GM23338 (cell line): ENCODE results near the gene DCAF17. TPM values are rescaled to one million over a fixed set of nuclear protein-coding genes. Genes with fewer than 3 reads are reported as not detected.

Source experiments
- ATAC-seq: fragments of 200-7000 bp; cut with Tn5 transposase; 3 replicates; pipeline ENCODE4 v1.9.1; 2020
- DNase-seq: peaks from one replicate; pipeline ENCODE4 v3.0.0-alpha.2; 2015; ENCODE audit warnings: low spot score
- H2AFZ ChIP-seq: fragments of 200-600 bp; sonication (generic); 2 replicates; pipeline ENCODE4 v1.8.0; 2016; ENCODE audit warnings: antibody characterized with exemption, mild to moderate bottlenecking, moderate library complexity
- H3F3A ChIP-seq: fragments of 200-600 bp; sonication (generic); replicated peaks from 2 replicates; pipeline ENCODE4 v1.8.0; 2017; ENCODE audit warnings: antibody characterized with exemption, mixed run types, low read depth
- H3K27ac ChIP-seq: fragments of 200-600 bp; sonication (generic); 2 replicates; pipeline ENCODE4 v1.6.1; 2016; ENCODE audit warnings: low read depth
- H3K27me3 ChIP-seq: fragments of 200-600 bp; sonication (generic); 2 replicates; pipeline ENCODE4 v1.8.0; 2016; ENCODE audit warnings: mild to moderate bottlenecking, mixed run types, moderate library complexity; ENCODE audit not compliant: insufficient read depth
- H3K36me3 ChIP-seq: fragments of 200-600 bp; sonication (generic); 2 replicates; pipeline ENCODE4 v1.8.0; 2016; ENCODE audit warnings: mild to moderate bottlenecking; ENCODE audit not compliant: insufficient read depth
- H3K4me1 ChIP-seq: fragments of 200-600 bp; sonication (generic); 2 replicates; pipeline ENCODE4 v1.8.0; 2016; ENCODE audit warnings: mild to moderate bottlenecking, moderate library complexity; ENCODE audit not compliant: insufficient read depth
- H3K4me2 ChIP-seq: fragments of 200-600 bp; sonication (generic); 2 replicates; pipeline ENCODE4 v1.7.1; 2017; ENCODE audit warnings: mixed run types
- H3K4me3 ChIP-seq: fragments of 200-600 bp; sonication (generic); 2 replicates; pipeline ENCODE4 v1.6.1; 2016; ENCODE audit warnings: mixed run types
- H3K79me2 ChIP-seq: fragments of 200-600 bp; sonication (generic); replicated peaks from 2 replicates; pipeline ENCODE4 v1.8.0; 2017; ENCODE audit warnings: mild to moderate bottlenecking; ENCODE audit not compliant: insufficient read depth
- H3K9me2 ChIP-seq: fragments of 200-600 bp; sonication (generic); 2 replicates; pipeline ENCODE4 v1.8.0; 2017; ENCODE audit not compliant: insufficient read depth
- H4K20me1 ChIP-seq: fragments of 200-600 bp; sonication (generic); replicated peaks from 2 replicates; pipeline ENCODE4 v1.8.0; 2017; ENCODE audit warnings: mild to moderate bottlenecking; ENCODE audit not compliant: insufficient read depth
- H3K27ac Mint-ChIP-seq: 2 replicates; pipeline ENCODE4 v1.8.0; 2020; ENCODE audit warnings: inconsistent platforms, mild to moderate bottlenecking, moderate library complexity, mixed read lengths
- H3K27me3 Mint-ChIP-seq: 3 replicates; pipeline ENCODE4 v1.8.0; 2022; ENCODE audit warnings: low read depth, mild to moderate bottlenecking, moderate library complexity, mixed read lengths, inconsistent platforms; ENCODE audit not compliant: insufficient read depth, poor library complexity
- H3K36me3 Mint-ChIP-seq: 3 replicates; pipeline ENCODE4 v1.8.0; 2021; ENCODE audit warnings: low read depth, mild to moderate bottlenecking, inconsistent platforms, moderate library complexity, mixed read lengths
- H3K4me1 Mint-ChIP-seq: 3 replicates; pipeline ENCODE4 v1.8.0; 2020; ENCODE audit warnings: mild to moderate bottlenecking, inconsistent platforms, mixed read lengths
- H3K4me3 Mint-ChIP-seq: 3 replicates; pipeline ENCODE4 v1.8.0; 2021; ENCODE audit warnings: moderate library complexity, mild to moderate bottlenecking, inconsistent platforms, mixed read lengths
- H3K9me3 Mint-ChIP-seq: 3 replicates; pipeline ENCODE4 v1.8.0; 2020; ENCODE audit warnings: moderate library complexity, mild to moderate bottlenecking, inconsistent platforms, mixed read lengths
- CREB1 ChIP-seq: fragments of 250-450 bp; sonication (Bioruptor Pico); IDR thresholded peaks from 2 replicates; pipeline ENCODE4 v1.5.0; 2020; ENCODE audit warnings: low read depth, mild to moderate bottlenecking, moderate library complexity
- EZH2 ChIP-seq: fragments of 200-600 bp; sonication (generic); IDR thresholded peaks from one replicate; pipeline ENCODE4 v1.8.0; 2017; ENCODE audit warnings: antibody characterized with exemption, mild to moderate bottlenecking, low read depth; ENCODE audit not compliant: unreplicated experiment
- EZH2phosphoT487 ChIP-seq: fragments of 200-600 bp; sonication (generic); IDR thresholded peaks from one replicate; pipeline ENCODE4 v1.8.1; 2018; ENCODE audit warnings: antibody characterized with exemption; ENCODE audit not compliant: unreplicated experiment
- JUNB ChIP-seq: IDR thresholded peaks from one replicate; pipeline ENCODE4 v1.6.1; 2016; ENCODE audit warnings: antibody characterized with exemption; ENCODE audit not compliant: unreplicated experiment
- NANOG ChIP-seq: IDR thresholded peaks from 2 replicates; pipeline ENCODE4 v1.6.1; 2016; ENCODE audit warnings: antibody characterized with exemption, borderline replicate concordance
- POLR2AphosphoS5 ChIP-seq: IDR thresholded peaks from 2 replicates; pipeline ENCODE4 v1.6.1; 2016; ENCODE audit warnings: antibody characterized with exemption, low read depth
- STAT1 ChIP-seq: IDR thresholded peaks from one replicate; pipeline ENCODE4 v1.6.1; 2016; ENCODE audit warnings: antibody characterized with exemption; ENCODE audit not compliant: unreplicated experiment
- ZNF114 ChIP-seq: fragments of 250-450 bp; sonication (Bioruptor Pico); IDR thresholded peaks from 2 replicates; pipeline ENCODE4 v1.5.0; 2020; ENCODE audit warnings: mild to moderate bottlenecking, moderate library complexity
- polyA plus RNA-seq: library from polyadenylated mRNA; unstranded; fragments of >200 nt; fragmentation: Nextera tagmentation; extraction: Ambion mirVana; gene quantifications from 2 replicates; pipeline ENCODE4 v1.2.1, GENCODE V29; 2016
- total RNA-seq: library from RNA; depleted of rRNA; stranded (reverse); fragments of >200 nt; shearing (Covaris generic); gene quantifications from 2 replicates; pipeline ENCODE4 v1.2.3, GENCODE V29; 2014
- TF ChIP-seq, protein P1 (sequence below): fragments of 250-450 bp; sonication (Bioruptor Pico); IDR thresholded peaks from 2 replicates; pipeline ENCODE4 v1.5.0; 2020; ENCODE audit warnings: mild to moderate bottlenecking, moderate library complexity
- TF ChIP-seq, protein P2 (sequence below): IDR thresholded peaks from 2 replicates; pipeline ENCODE4 v1.6.1; 2016; ENCODE audit warnings: antibody characterized with exemption
- TF ChIP-seq, protein P3 (sequence below), 2 experiments: fragments of 200-600 bp in 1 of 2; sonication (generic) in 1 of 2; conservative IDR thresholded peaks; 2 replicates each; pipeline versions ENCODE4 v1.5.1 to v1.6.1; 2016 to 2017; ENCODE audit warnings: antibody characterized with exemption in 2 of 2, low read depth in 2 of 2, mild to moderate bottlenecking in 2 of 2, moderate library complexity in 1 of 2

Gene DCAF17
- total and polyA plus RNA-seq, 2 experiments from 2014 or later: 11.0 to 37.3 TPM

DNA sequence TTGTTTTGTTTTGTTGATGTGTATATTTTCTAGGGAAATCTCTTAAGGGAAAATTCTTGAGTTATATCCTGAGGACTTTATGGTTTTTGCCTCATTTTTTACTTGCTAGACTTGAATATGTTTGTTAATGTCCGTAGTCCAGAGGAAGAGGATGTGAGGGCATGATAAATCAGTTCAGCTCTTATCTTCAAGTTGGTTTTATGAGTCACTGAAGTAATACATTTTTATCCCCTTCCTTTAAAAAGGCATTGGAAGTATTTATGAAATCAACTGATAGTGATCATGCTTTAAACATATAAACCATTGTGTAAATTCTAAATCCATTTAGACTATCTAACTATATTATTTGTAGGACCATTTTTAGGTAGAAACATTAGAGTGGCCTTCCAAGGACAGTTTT, 44.3 kb downstream of the DCAF17 start (continued):
- TF ChIP-seq, protein P1, sequence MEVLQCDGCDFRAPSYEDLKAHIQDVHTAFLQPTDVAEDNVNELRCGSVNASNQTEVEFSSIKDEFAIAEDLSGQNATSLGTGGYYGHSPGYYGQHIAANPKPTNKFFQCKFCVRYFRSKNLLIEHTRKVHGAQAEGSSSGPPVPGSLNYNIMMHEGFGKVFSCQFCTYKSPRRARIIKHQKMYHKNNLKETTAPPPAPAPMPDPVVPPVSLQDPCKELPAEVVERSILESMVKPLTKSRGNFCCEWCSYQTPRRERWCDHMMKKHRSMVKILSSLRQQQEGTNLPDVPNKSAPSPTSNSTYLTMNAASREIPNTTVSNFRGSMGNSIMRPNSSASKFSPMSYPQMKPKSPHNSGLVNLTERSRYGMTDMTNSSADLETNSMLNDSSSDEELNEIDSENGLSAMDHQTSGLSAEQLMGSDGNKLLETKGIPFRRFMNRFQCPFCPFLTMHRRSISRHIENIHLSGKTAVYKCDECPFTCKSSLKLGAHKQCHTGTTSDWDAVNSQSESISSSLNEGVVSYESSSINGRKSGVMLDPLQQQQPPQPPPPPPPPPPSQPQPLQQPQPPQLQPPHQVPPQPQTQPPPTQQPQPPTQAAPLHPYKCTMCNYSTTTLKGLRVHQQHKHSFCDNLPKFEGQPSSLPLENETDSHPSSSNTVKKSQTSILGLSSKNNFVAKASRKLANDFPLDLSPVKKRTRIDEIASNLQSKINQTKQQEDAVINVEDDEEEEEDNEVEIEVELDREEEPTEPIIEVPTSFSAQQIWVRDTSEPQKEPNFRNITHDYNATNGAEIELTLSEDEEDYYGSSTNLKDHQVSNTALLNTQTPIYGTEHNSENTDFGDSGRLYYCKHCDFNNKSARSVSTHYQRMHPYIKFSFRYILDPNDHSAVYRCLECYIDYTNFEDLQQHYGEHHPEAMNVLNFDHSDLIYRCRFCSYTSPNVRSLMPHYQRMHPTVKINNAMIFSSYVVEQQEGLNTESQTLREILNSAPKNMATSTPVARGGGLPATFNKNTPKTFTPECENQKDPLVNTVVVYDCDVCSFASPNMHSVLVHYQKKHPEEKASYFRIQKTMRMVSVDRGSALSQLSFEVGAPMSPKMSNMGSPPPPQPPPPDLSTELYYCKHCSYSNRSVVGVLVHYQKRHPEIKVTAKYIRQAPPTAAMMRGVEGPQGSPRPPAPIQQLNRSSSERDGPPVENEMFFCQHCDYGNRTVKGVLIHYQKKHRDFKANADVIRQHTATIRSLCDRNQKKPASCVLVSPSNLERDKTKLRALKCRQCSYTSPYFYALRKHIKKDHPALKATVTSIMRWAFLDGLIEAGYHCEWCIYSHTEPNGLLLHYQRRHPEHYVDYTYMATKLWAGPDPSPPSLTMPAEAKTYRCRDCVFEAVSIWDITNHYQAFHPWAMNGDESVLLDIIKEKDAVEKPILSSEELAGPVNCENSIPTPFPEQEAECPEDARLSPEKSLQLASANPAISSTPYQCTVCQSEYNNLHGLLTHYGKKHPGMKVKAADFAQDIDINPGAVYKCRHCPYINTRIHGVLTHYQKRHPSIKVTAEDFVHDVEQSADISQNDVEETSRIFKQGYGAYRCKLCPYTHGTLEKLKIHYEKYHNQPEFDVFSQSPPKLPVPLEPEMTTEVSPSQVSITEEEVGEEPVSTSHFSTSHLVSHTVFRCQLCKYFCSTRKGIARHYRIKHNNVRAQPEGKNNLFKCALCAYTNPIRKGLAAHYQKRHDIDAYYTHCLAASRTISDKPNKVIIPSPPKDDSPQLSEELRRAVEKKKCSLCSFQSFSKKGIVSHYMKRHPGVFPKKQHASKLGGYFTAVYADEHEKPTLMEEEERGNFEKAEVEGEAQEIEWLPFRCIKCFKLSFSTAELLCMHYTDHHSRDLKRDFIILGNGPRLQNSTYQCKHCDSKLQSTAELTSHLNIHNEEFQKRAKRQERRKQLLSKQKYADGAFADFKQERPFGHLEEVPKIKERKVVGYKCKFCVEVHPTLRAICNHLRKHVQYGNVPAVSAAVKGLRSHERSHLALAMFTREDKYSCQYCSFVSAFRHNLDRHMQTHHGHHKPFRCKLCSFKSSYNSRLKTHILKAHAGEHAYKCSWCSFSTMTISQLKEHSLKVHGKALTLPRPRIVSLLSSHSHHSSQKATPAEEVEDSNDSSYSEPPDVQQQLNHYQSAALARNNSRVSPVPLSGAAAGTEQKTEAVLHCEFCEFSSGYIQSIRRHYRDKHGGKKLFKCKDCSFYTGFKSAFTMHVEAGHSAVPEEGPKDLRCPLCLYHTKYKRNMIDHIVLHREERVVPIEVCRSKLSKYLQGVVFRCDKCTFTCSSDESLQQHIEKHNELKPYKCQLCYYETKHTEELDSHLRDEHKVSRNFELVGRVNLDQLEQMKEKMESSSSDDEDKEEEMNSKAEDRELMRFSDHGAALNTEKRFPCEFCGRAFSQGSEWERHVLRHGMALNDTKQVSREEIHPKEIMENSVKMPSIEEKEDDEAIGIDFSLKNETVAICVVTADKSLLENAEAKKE (CRISPR knock-in tag): no peak
- no peak for TF ChIP-seq CREB1
- no peak for TF ChIP-seq ZNF114 (CRISPR knock-in tag)
- TF ChIP-seq NANOG: no peak

DNA sequence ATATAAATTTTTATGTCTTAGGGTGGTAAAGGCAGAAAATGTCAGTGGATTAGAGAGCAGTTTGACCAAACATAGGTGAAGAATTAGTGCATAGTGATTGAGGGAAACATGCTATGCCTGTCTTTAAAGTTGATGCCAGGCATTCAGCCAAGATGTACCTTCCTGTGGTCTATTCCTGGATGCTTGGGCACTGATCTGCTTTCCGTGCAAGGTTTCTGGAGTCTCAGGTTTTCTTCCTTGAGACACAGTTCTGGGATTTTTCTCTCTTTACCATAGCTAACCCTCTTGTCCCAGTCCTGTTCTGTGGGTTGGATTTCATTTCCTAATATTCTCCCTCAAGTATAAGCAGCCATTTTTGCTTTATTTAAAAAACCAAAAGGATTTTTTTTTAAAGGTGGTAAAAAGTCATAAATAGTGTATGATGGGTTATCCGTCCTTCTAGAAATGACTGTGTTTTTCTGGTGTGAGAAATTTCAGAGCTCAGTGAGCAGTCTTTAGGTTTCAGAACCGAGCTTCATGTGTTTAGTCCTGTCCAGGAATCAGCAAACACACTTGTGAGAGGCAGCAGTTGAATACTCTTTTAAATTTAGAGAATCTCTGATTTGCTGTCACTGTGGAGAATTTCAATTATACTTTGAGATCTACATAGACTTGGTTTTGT, 45.3 kb downstream of the DCAF17 start:
- no peak overlapping the region for H3K27ac ChIP-seq
- Mint-ChIP-seq H3K27me3 (no peaks in the 10 kb centered on the region), H3K4me3 (no peak overlapping the region), H3K9me3 (no peaks in the 10 kb centered on the region), H3K4me1 (peaks cover 22% of the 10 kb centered on the region; the same call in 2 of the 3 replicates), H3K36me3 (peaks cover 26% of the 10 kb centered on the region), H3K27ac (no peak overlapping the region)
- no peaks in the 10 kb centered on the region for H3K27me3 ChIP-seq
- DNase-seq (no peak), ATAC-seq (no peak)
- no peak overlapping the region for H3K4me3 ChIP-seq
- no peaks in the 10 kb centered on the region for H4K20me1 ChIP-seq
- no peak overlapping the region for H3K4me2 ChIP-seq
- no peaks in the 10 kb centered on the region for H3F3A ChIP-seq
- peaks cover 7% of the 10 kb centered on the region; the same call in 1 of the 2 replicates for H3K4me1 ChIP-seq
- no peaks in the 10 kb centered on the region for H3K79me2 ChIP-seq
- no peaks in the 10 kb centered on the region for H3K36me3 ChIP-seq
- H3K9me2 ChIP-seq: no peaks in the 10 kb centered on the region
- no peak overlapping the region for H2AFZ ChIP-seq
- TF ChIP-seq POLR2AphosphoS5: no peak
- TF ChIP-seq, protein P2, sequence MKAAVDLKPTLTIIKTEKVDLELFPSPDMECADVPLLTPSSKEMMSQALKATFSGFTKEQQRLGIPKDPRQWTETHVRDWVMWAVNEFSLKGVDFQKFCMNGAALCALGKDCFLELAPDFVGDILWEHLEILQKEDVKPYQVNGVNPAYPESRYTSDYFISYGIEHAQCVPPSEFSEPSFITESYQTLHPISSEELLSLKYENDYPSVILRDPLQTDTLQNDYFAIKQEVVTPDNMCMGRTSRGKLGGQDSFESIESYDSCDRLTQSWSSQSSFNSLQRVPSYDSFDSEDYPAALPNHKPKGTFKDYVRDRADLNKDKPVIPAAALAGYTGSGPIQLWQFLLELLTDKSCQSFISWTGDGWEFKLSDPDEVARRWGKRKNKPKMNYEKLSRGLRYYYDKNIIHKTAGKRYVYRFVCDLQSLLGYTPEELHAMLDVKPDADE: no peak
- TF ChIP-seq STAT1: no peak
- TF ChIP-seq EZH2: no peak
- TF ChIP-seq, protein P3, sequence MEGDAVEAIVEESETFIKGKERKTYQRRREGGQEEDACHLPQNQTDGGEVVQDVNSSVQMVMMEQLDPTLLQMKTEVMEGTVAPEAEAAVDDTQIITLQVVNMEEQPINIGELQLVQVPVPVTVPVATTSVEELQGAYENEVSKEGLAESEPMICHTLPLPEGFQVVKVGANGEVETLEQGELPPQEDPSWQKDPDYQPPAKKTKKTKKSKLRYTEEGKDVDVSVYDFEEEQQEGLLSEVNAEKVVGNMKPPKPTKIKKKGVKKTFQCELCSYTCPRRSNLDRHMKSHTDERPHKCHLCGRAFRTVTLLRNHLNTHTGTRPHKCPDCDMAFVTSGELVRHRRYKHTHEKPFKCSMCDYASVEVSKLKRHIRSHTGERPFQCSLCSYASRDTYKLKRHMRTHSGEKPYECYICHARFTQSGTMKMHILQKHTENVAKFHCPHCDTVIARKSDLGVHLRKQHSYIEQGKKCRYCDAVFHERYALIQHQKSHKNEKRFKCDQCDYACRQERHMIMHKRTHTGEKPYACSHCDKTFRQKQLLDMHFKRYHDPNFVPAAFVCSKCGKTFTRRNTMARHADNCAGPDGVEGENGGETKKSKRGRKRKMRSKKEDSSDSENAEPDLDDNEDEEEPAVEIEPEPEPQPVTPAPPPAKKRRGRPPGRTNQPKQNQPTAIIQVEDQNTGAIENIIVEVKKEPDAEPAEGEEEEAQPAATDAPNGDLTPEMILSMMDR (conservative IDR thresholded peaks at IDR 0.05; ENCODE audit: low read depth in 2 of 2): no peak
- no peak for TF ChIP-seq JUNB
- no peak for TF ChIP-seq EZH2phosphoT487
- no peak for TF ChIP-seq CREB1
- no peak for TF ChIP-seq NANOG
